Measurements from ENCODE around the gene PADI4. TPM values are rescaled to one million over a fixed set of nuclear protein-coding genes. Genes with fewer than 3 reads are reported as not detected.

The PADI4 gene
- total and polyA plus RNA-seq, 8 donors, result 0.08 to 0.25 (median 0.18) TPM; not detected in 5

DNA sequence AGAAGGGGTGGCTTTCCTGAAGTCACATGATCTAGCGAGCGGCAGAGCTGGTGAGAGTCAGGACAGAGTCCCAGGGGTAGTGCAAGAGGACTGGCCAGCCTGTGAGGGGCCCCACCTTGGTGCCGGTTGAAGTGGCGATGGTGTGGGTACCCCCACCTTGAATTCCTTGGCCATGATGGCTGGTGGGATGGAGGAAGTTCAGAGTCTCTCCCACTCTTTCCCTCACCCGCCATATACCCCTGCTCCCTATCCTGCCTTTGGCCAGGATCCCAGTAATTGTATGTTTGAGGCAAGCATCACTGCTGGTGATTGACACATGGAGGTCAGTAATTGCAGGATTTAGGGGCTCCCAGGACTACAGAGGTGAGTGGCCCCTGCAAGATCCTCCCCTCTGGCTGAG lies 47.3 kb upstream of the PADI4 start:
- no peak overlapping the region for H3K4me3 ChIP-seq
- no peaks in the 10 kb centered on the region for H3K36me3 ChIP-seq
- H3K9me3 ChIP-seq, result peaks cover 0 to 4% (median 0%) of the 10 kb centered on the region in 4 donors
- H3K27ac ChIP-seq, result no peak overlapping the region
- no peak for DNase-seq
- intact Hi-C loops (cut with DNase I; ENCODE audit: low total_unique reads), result no loop called here
- 74 to 90% (median 86%) methylated on average over 5 of the region's 5 CpGs for WGBS, 5 donors
- no peaks in the 10 kb centered on the region for H3K4me1 ChIP-seq
- TF ChIP-seq POLR2A (IDR thresholded peaks at IDR 0.05) (no peak), POLR2AphosphoS5 (IDR thresholded peaks at IDR 0.05) (no peak)
- TF ChIP-seq, protein P1, sequence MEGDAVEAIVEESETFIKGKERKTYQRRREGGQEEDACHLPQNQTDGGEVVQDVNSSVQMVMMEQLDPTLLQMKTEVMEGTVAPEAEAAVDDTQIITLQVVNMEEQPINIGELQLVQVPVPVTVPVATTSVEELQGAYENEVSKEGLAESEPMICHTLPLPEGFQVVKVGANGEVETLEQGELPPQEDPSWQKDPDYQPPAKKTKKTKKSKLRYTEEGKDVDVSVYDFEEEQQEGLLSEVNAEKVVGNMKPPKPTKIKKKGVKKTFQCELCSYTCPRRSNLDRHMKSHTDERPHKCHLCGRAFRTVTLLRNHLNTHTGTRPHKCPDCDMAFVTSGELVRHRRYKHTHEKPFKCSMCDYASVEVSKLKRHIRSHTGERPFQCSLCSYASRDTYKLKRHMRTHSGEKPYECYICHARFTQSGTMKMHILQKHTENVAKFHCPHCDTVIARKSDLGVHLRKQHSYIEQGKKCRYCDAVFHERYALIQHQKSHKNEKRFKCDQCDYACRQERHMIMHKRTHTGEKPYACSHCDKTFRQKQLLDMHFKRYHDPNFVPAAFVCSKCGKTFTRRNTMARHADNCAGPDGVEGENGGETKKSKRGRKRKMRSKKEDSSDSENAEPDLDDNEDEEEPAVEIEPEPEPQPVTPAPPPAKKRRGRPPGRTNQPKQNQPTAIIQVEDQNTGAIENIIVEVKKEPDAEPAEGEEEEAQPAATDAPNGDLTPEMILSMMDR (IDR thresholded peaks at IDR 0.05), result no peak
- peaks cover 0 to 31% (median 0%) of the 10 kb centered on the region in 3 donors for H3K27me3 ChIP-seq

- intact Hi-C loops (cut with DNase I; ENCODE audit: low total_unique reads), result no loop called here
- Histone ChIP-seq H3K27ac (no peak overlapping the region), H3K27me3 (peaks cover 0 to 21% (median 0%) of the 10 kb centered on the region in 3 donors), H3K9me3 (peaks cover 0 to 4% (median 0%) of the 10 kb centered on the region in 4 donors), H3K36me3 (no peaks in the 10 kb centered on the region), H3K4me3 (no peak overlapping the region), H3K4me1 (no peaks in the 10 kb centered on the region)
- no peak for DNase-seq
- TF ChIP-seq, protein P1 (IDR thresholded peaks at IDR 0.05), result no peak
- no peak for TF ChIP-seq POLR2A (IDR thresholded peaks at IDR 0.05)
- TF ChIP-seq POLR2AphosphoS5 (IDR thresholded peaks at IDR 0.05), result no peak
- TF ChIP-seq EP300 (IDR thresholded peaks at IDR 0.05), result no peak
These were observed 44.1 kb upstream of the PADI4 start for GRCh38 chr1:17263936-17264335.

GRCh38 chr1:17264470-17264869 lies 43.5 kb upstream of the PADI4 start:
- Histone ChIP-seq H3K36me3 (no peaks in the 10 kb centered on the region), H3K9me3 (peaks cover 0 to 4% (median 0%) of the 10 kb centered on the region in 4 donors), H3K4me1 (no peaks in the 10 kb centered on the region), H3K4me3 (no peak overlapping the region), H3K27ac (no peak overlapping the region), H3K27me3 (peaks cover 0 to 15% (median 0%) of the 10 kb centered on the region in 3 donors)
- intact Hi-C loops (cut with DNase I; ENCODE audit: low total_unique reads), result no loop called here
- TF ChIP-seq, protein P1 (IDR thresholded peaks at IDR 0.05), result no peak
- no peak for TF ChIP-seq POLR2AphosphoS5 (IDR thresholded peaks at IDR 0.05)
- no peak for TF ChIP-seq POLR2A (IDR thresholded peaks at IDR 0.05)
- no peak for TF ChIP-seq EP300 (IDR thresholded peaks at IDR 0.05)
- no peak for DNase-seq
- WGBS, 5 donors, result 70 to 92% (median 91%) methylated on average over 5 of the region's 5 CpGs

- H3K27ac ChIP-seq, result no peak overlapping the region
- H3K4me1 ChIP-seq, result no peaks in the 10 kb centered on the region
- TF ChIP-seq, protein P1 (IDR thresholded peaks at IDR 0.05), result no peak
- no peak for TF ChIP-seq POLR2AphosphoS5 (IDR thresholded peaks at IDR 0.05)
- no peak for TF ChIP-seq EP300 (IDR thresholded peaks at IDR 0.05)
- no peak for TF ChIP-seq POLR2A (IDR thresholded peaks at IDR 0.05)
- no peaks in the 10 kb centered on the region for H3K36me3 ChIP-seq
- WGBS, 5 donors, result 64 to 81% (median 70%) methylated on average over 2 of the region's 2 CpGs
- intact Hi-C loops (cut with DNase I; ENCODE audit: low total_unique reads), result no loop called here
- peaks cover 0 to 8% (median 0%) of the 10 kb centered on the region in 3 donors for H3K27me3 ChIP-seq
- DNase-seq, result no peak
- H3K9me3 ChIP-seq, result peaks cover 0 to 4% (median 0%) of the 10 kb centered on the region in 4 donors
- no peak overlapping the region for H3K4me3 ChIP-seq
These were observed 42.8 kb upstream of the PADI4 start for GRCh38 chr1:17265162-17265561.
